ENCODE data around the gene NOSTRIN.
"Not testable (repeated sequence)": the region's sequence is repeated elsewhere in the genome, so short reads cannot be mapped to it uniquely, and the experiment has no call there.

The NOSTRIN gene

DNA sequence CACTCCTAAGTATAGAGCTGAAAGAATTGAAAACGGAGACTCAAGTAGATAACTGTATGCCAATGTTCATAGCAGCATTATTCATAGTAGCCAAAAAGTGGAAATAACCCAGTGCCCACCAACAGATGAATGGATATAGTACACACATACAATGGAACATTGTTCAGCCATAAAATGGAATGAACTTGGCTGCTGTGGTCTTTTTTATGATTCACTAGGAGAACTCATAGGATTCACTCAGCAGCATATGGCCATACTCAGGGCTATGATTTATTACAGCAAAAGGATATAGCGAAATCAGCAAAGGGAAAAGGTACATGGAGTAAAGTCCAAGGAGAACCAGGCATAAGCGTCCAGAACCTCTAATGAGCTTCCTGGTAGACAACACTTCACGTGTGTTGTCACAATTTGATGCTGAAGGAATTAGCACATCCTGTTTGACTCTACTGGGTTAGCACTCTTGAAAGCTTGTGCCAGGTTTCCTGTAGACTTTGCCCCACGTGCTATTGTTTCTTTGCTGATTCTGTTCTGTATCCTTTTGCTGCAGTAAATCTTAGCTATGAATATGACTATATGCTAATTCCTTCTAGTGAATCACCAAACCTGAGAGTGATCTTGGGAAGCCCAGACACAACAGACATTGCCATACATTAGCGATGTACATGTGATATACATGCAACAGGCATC is 72.1 kb downstream of the NOSTRIN start:
- TF ChIP-seq, protein P1, sequence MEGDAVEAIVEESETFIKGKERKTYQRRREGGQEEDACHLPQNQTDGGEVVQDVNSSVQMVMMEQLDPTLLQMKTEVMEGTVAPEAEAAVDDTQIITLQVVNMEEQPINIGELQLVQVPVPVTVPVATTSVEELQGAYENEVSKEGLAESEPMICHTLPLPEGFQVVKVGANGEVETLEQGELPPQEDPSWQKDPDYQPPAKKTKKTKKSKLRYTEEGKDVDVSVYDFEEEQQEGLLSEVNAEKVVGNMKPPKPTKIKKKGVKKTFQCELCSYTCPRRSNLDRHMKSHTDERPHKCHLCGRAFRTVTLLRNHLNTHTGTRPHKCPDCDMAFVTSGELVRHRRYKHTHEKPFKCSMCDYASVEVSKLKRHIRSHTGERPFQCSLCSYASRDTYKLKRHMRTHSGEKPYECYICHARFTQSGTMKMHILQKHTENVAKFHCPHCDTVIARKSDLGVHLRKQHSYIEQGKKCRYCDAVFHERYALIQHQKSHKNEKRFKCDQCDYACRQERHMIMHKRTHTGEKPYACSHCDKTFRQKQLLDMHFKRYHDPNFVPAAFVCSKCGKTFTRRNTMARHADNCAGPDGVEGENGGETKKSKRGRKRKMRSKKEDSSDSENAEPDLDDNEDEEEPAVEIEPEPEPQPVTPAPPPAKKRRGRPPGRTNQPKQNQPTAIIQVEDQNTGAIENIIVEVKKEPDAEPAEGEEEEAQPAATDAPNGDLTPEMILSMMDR (IDR thresholded peaks at IDR 0.05) = no peak
- no peak overlapping the region for H3K27ac ChIP-seq

DNA sequence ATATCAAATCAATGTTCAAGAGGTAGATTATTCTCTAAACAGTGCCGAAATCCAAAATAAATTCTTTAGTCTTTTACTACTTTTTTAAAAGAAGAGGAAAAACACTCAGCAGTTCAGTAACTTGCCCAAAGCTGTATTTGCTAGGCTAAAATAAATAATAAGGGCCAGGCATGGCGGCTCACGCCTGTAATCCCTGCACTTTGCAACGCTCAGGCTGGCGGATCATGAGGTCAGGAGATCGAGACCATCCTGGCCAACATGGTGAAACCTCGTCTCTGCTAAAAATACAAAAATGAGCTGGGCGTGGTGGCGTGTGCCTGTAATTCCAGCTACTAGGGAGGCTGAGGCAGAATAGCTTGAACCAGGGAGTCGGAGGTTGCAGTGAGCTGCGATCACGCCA is 79.7 kb downstream of the NOSTRIN start:
- not testable (repeated sequence) for H3K4me1 ChIP-seq; H3K27me3 ChIP-seq (ENCODE audit: control insufficient read depth, insufficient read depth, low read length); H3K36me3 ChIP-seq (ENCODE audit: control insufficient read depth, insufficient read depth, low read length); H3K9ac ChIP-seq; H3K9me3 ChIP-seq (ENCODE audit: control insufficient read depth, low read length); H3K27ac ChIP-seq; H2AFZ ChIP-seq; H3K4me3 ChIP-seq (ENCODE audit: low read depth, low read length); H3K4me2 ChIP-seq (ENCODE audit: low read length); H3K79me2 ChIP-seq

More for the DNA sequence above, 72.1 kb downstream of the NOSTRIN start:
- H3K9ac ChIP-seq = no peak overlapping the region
- H3K4me3 ChIP-seq (ENCODE audit: low read depth, low read length) = no peak overlapping the region
- no peak overlapping the region for H3K4me2 ChIP-seq (ENCODE audit: low read length)
- no peaks in the 10 kb centered on the region for H3K79me2 ChIP-seq
- no peaks in the 10 kb centered on the region for H3K36me3 ChIP-seq (ENCODE audit: control insufficient read depth, insufficient read depth, low read length)
- H3K4me1 ChIP-seq = no peaks in the 10 kb centered on the region
- H3K9me3 ChIP-seq (ENCODE audit: control insufficient read depth, low read length) = no peaks in the 10 kb centered on the region
- H3K27me3 ChIP-seq (ENCODE audit: control insufficient read depth, insufficient read depth, low read length) = no peaks in the 10 kb centered on the region
- no peak overlapping the region for H2AFZ ChIP-seq

DNA sequence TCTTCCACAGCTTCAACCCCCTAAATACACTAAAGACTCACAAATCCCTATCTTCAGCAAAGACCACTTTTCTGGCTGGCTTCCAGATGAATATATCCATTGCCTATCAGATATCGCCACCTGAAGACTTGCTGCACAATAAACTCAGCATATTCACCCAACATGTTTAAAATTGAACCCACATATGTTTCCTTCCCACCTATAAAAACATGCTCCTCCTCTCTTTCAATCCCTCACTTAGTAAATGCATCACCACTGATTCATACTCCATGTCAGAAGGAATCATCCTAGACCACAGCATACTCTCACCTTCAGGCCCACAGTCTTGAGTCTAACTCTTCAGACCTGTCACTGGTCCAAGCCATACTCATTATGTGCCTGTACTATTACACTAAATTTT is 82.5 kb downstream of the NOSTRIN start:
- Histone ChIP-seq H3K4me3 (ENCODE audit: low read depth, low read length) (no peak overlapping the region), H3K9ac (no peak overlapping the region), H3K27me3 (ENCODE audit: control insufficient read depth, insufficient read depth, low read length) (no peaks in the 10 kb centered on the region), H3K79me2 (no peaks in the 10 kb centered on the region), H3K27ac (no peak overlapping the region), H3K9me3 (ENCODE audit: control insufficient read depth, low read length) (no peaks in the 10 kb centered on the region), H3K36me3 (ENCODE audit: control insufficient read depth, insufficient read depth, low read length) (no peaks in the 10 kb centered on the region), H2AFZ (no peak overlapping the region), H3K4me2 (ENCODE audit: low read length) (no peak overlapping the region), H3K4me1 (no peaks in the 10 kb centered on the region)
- TF ChIP-seq, protein P1 (IDR thresholded peaks at IDR 0.05) = no peak

DNA sequence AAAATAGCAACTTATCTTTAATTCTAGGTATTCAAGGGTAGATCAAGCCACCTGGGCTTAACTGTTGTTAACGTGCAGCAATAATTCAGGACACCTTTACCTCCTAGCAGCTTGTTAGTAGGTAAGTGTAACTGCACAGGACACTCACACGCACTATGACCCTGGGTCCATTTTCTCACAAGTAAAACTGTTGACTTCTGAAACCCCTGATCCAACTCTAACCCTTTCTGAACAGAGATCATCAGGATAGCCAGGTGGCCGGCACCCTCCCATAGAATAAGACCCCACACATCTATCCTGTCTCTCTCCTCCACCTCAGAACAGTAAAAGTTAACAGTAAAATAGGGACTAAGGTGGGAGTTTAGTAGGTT is 87.2 kb downstream of the NOSTRIN start:
- H2AFZ ChIP-seq = peak overlapping the region; percentile 79
- H3K9me3 ChIP-seq (ENCODE audit: control insufficient read depth, low read length) = no peaks in the 10 kb centered on the region
- H3K4me3 ChIP-seq (ENCODE audit: low read depth, low read length) = peak overlapping the region; percentile 72
- no peak overlapping the region for H3K27ac ChIP-seq
- no peak overlapping the region for H3K9ac ChIP-seq
- TF ChIP-seq, protein P1 (IDR thresholded peaks at IDR 0.05) = no peak
- no peaks in the 10 kb centered on the region for H3K36me3 ChIP-seq (ENCODE audit: control insufficient read depth, insufficient read depth, low read length)
- H3K79me2 ChIP-seq = no peaks in the 10 kb centered on the region
- peak overlapping the region; percentile 96 for H3K4me2 ChIP-seq (ENCODE audit: low read length)
- H3K4me1 ChIP-seq = peaks cover 4% of the 10 kb centered on the region
- no peaks in the 10 kb centered on the region for H3K27me3 ChIP-seq (ENCODE audit: control insufficient read depth, insufficient read depth, low read length)

DNA sequence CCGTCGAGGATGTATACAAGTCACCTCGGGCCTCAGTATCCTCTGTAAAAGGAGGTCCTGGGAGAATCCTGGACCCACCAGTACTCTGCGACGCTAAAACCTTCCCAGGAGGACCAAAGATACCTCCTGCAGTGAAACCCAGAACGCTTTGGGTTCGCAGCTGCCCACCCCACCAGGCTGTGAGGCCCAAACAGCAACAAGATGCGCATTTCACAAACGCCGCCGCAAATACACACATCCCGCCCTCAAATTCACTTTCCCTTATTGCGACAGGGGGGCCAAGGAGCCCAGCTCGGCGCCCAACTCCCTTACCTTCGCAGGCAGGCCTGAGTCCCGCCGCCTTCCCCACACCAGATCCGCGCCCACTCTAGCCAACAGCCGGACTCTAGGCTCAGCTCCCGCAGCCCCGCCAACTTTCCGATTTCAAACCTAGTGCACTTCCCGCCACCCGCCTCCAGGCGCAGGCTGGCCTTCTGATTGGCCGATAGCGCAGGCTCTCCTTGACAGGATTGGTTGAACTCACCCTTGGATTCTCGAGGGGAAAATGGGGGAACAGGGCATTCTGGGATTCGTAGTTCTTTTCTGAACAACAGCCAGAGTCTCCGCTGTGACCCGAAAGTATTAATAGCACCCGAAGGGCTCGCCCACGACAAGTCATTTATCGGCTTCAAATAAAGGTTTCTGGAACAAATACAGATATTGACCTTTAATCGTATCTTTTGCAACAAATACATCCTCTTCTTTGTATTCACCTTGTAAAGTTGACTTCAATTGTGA is 87.8 kb downstream of the NOSTRIN start, which contains the start of gene SPC25:
TSS of gene SPC25 (minus strand) at position 425 of the 777 bp plus-strand sequence. CDS start 911 bp downstream, outside the sequence.
- Histone ChIP-seq H3K36me3 (ENCODE audit: control insufficient read depth, insufficient read depth, low read length) (no peaks in the 10 kb centered on the region), H3K4me3 (ENCODE audit: low read depth, low read length) (peak within 1 kb of the TSS; percentile 72), H3K9ac (no peak within 1 kb of the TSS), H3K27ac (no peak within 1 kb of the TSS), H2AFZ (peak within 1 kb of the TSS; percentile 79), H3K4me1 (peaks cover 4% of the 10 kb centered on the region), H3K4me2 (ENCODE audit: low read length) (peak within 1 kb of the TSS; percentile 96), H3K79me2 (no peaks in the 10 kb centered on the region), H3K27me3 (ENCODE audit: control insufficient read depth, insufficient read depth, low read length) (no peaks in the 10 kb centered on the region), H3K9me3 (ENCODE audit: control insufficient read depth, low read length) (no peaks in the 10 kb centered on the region)
- TF ChIP-seq, protein P1 (IDR thresholded peaks at IDR 0.05) = no peak
